SH-SY5Y (cell line): ENCODE measurements around the gene DAG1.

Experiments
- GATA2 ChIP-seq: IDR thresholded peaks from 2 replicates; pipeline ENCODE4 v1.6.1; 2011; ENCODE audit warnings: mild to moderate bottlenecking, low read depth, low read length
- GATA3 ChIP-seq: IDR thresholded peaks from 2 replicates; pipeline ENCODE4 v1.6.1; 2011; ENCODE audit warnings: low read depth, mild to moderate bottlenecking, low read length, moderate library complexity

- no peak for TF ChIP-seq GATA2
- TF ChIP-seq GATA3, result no peak
These were observed 36.8 kb downstream of the DAG1 start for GRCh38 chr3:49506906-49507305.
